Hepatic stellate cell (primary cell): Measurements from ENCODE around the gene SMIM10L1.

Source experiments
- DNase-seq: peaks from one replicate; pipeline ENCODE4 v3.0.0; 2011; ENCODE audit warnings: low spot score

The SMIM10L1 gene

DNA sequence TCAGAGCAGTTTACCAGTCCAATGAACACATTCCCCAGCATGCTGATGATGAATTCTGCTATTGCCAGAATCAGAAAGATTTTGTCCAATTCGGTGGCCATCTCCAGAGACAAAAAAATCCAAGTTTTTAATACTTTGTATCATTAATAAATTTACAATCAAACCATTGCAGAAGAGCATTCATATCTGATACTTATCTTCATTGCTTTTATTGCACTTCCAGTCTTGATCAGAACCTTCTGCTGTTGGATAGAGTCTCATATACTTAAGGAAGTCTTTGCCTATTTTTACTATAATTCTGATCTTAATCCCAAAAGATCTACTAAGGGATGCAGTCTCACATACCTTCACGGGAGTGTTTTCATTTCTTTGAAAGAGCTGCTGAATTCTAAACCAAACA, 15.8 kb downstream of the SMIM10L1 start, which contains the start of gene TAS2R42:
TAS2R42 (minus strand) TSS at position 101 of the 400 bp plus-strand sequence; CDS start at position 101, 0 bp downstream.
- DNase-seq = no peak

DNA sequence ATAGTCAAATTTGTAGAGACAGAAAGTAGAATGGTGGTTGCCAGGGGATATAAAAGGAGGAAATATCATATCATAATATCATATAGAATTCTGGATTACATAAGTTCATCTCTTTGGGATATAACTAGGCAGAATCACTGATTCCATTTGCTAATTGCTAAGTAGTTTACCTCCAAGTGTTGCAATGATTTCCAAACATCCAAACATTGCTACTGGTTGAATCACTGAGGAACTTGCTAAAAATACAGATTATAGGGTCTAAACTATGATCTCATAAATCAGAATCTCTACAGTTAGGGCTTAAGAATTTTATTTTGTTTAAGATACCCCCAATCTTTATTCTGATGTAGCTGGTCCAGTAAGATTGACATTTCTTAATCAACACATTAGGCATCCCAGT, 31.8 kb downstream of the SMIM10L1 start:
- DNase-seq = no peak

DNA sequence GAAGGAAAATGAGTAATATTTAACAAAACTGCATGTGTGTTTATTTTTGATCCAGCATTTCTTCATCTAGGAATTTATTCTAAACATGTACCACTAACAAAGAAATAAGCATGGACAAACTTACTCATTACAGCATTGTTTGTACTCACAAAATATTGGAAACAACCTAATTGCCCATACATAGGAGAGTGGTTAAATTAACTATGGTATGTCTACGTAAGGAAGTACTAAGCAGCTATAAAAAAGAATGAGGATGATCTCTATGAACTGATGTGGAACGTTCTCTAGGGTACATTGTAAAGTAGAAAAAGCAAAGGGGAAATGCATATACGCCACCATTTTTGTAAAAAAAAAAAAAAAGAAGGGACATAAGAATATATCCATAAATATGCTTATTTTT, 33.2 kb downstream of the SMIM10L1 start:
- no peak for DNase-seq

DNA sequence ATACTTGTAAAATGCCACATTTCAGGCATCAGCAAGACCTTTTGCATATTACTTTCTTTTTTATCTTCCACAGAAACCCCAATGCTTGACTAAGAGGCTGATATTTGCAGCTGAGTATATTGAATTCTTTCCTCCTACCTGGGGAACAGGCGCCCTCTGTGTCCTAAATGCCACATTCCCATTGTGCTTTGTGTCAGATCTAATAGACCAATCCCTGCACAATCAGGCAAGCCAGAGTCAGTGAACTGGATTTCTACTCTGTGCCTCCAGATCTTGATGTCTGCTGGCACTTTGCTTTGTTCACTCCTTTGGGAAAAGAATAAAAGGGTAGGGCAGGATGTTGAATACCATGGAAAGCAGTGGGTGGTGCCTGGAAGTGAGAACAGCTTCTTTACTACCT, 38.1 kb downstream of the SMIM10L1 start:
- DNase-seq = no peak
